Measurements from ENCODE around the gene ADAMTS19.

Gene ADAMTS19

GRCh38 chr5:129617206-129617605, 157.1 kb downstream of the ADAMTS19 start:
- no peak overlapping the region for H2BK5ac ChIP-seq (ENCODE audit: low read depth, low read length, poor library complexity)
- H3K14ac ChIP-seq (ENCODE audit: low read length) = no peak overlapping the region
- H2BK120ac ChIP-seq (ENCODE audit: insufficient read depth, low read length, poor library complexity) = no peak overlapping the region
- no peaks in the 10 kb centered on the region for H3K27me3 ChIP-seq (ENCODE audit: insufficient read depth, low read length)
- no peak for DNase-seq
- no peak overlapping the region for H2BK12ac ChIP-seq (ENCODE audit: low read length)
- no peak overlapping the region for H4K12ac ChIP-seq (ENCODE audit: low read depth, low read length)
- H3K4me2 ChIP-seq (ENCODE audit: low read length) = no peak overlapping the region
- no peaks in the 10 kb centered on the region for H3K79me2 ChIP-seq (ENCODE audit: control insufficient read depth, insufficient read depth, low read length, poor library complexity)
- no peak overlapping the region for H2AFZ ChIP-seq (ENCODE audit: insufficient read depth, low read length, poor library complexity)
- H3K4me3 ChIP-seq (ENCODE audit: low read depth, low read length) = no peak overlapping the region
- H3K36me3 ChIP-seq (ENCODE audit: control insufficient read depth in 1 of 2, insufficient read depth in 2 of 2, low read length in 2 of 2) = no peaks in the 10 kb centered on the region
- WGBS (ENCODE audit: extremely low coverage, insufficient coverage, insufficient read length) = no CpG with 5 or more reads among the region's 1 CpG
- H3K9me3 ChIP-seq (ENCODE audit: insufficient read depth, low read depth, low read length) = no peaks in the 10 kb centered on the region
- H3K4ac ChIP-seq (ENCODE audit: low read depth, low read length) = no peak overlapping the region
- H2AK5ac ChIP-seq (ENCODE audit: low read length) = no peak overlapping the region
- H4K8ac ChIP-seq (ENCODE audit: low read depth, low read length) = no peak overlapping the region
- H3K9ac ChIP-seq (ENCODE audit: low read length) = no peak overlapping the region
- H3K27ac ChIP-seq (ENCODE audit: low read depth, low read length) = no peak overlapping the region
- no peaks in the 10 kb centered on the region for H3K4me1 ChIP-seq (ENCODE audit: control insufficient read depth in 1 of 2, insufficient read depth in 2 of 2, low read length in 2 of 2)
- no peak overlapping the region for H4K91ac ChIP-seq (ENCODE audit: low read depth, low read length)
- H3K79me1 ChIP-seq (ENCODE audit: low read length) = no peaks in the 10 kb centered on the region
- H3K18ac ChIP-seq (ENCODE audit: low read length) = no peak overlapping the region
- no peak overlapping the region for H3K23ac ChIP-seq (ENCODE audit: low read length)

GRCh38 chr5:129619782-129620181, 159.7 kb downstream of the ADAMTS19 start:
- Histone ChIP-seq H2AFZ (ENCODE audit: insufficient read depth, low read length, poor library complexity) (no peak overlapping the region), H3K79me1 (ENCODE audit: low read length) (no peaks in the 10 kb centered on the region), H3K18ac (ENCODE audit: low read length) (no peak overlapping the region), H4K8ac (ENCODE audit: low read depth, low read length) (no peak overlapping the region), H3K4ac (ENCODE audit: low read depth, low read length) (no peak overlapping the region), H3K36me3 (ENCODE audit: control insufficient read depth in 1 of 2, insufficient read depth in 2 of 2, low read length in 2 of 2) (no peaks in the 10 kb centered on the region), H4K91ac (ENCODE audit: low read depth, low read length) (no peak overlapping the region), H3K79me2 (ENCODE audit: control insufficient read depth, insufficient read depth, low read length, poor library complexity) (no peaks in the 10 kb centered on the region), H4K12ac (ENCODE audit: low read depth, low read length) (no peak overlapping the region), H2BK12ac (ENCODE audit: low read length) (no peak overlapping the region), H3K9ac (ENCODE audit: low read length) (no peak overlapping the region), H2BK120ac (ENCODE audit: insufficient read depth, low read length, poor library complexity) (no peak overlapping the region), H3K9me3 (ENCODE audit: insufficient read depth, low read depth, low read length) (no peaks in the 10 kb centered on the region), H3K23ac (ENCODE audit: low read length) (no peak overlapping the region), H3K4me2 (ENCODE audit: low read length) (no peak overlapping the region), H3K4me3 (ENCODE audit: low read depth, low read length) (no peak overlapping the region), H2BK5ac (ENCODE audit: low read depth, low read length, poor library complexity) (no peak overlapping the region), H3K27ac (ENCODE audit: low read depth, low read length) (no peak overlapping the region), H3K4me1 (ENCODE audit: control insufficient read depth in 1 of 2, insufficient read depth in 2 of 2, low read length in 2 of 2) (no peaks in the 10 kb centered on the region), H3K27me3 (ENCODE audit: insufficient read depth, low read length) (no peaks in the 10 kb centered on the region), H2AK5ac (ENCODE audit: low read length) (no peak overlapping the region), H3K14ac (ENCODE audit: low read length) (no peak overlapping the region)
- no CpG with 5 or more reads among the region's 2 CpGs for WGBS (ENCODE audit: extremely low coverage, insufficient coverage, insufficient read length)
- no peak for DNase-seq

- Histone ChIP-seq H3K4me3 (ENCODE audit: low read depth, low read length) (no peak overlapping the region), H4K12ac (ENCODE audit: low read depth, low read length) (no peak overlapping the region), H3K27ac (ENCODE audit: low read depth, low read length) (no peak overlapping the region), H2AK5ac (ENCODE audit: low read length) (no peak overlapping the region), H2AFZ (ENCODE audit: insufficient read depth, low read length, poor library complexity) (no peak overlapping the region), H4K8ac (ENCODE audit: low read depth, low read length) (no peak overlapping the region), H3K9me3 (ENCODE audit: insufficient read depth, low read depth, low read length) (no peaks in the 10 kb centered on the region), H3K9ac (ENCODE audit: low read length) (no peak overlapping the region), H3K27me3 (ENCODE audit: insufficient read depth, low read length) (no peaks in the 10 kb centered on the region), H3K79me2 (ENCODE audit: control insufficient read depth, insufficient read depth, low read length, poor library complexity) (no peaks in the 10 kb centered on the region), H4K91ac (ENCODE audit: low read depth, low read length) (no peak overlapping the region), H3K23ac (ENCODE audit: low read length) (no peak overlapping the region), H3K4ac (ENCODE audit: low read depth, low read length) (no peak overlapping the region), H3K79me1 (ENCODE audit: low read length) (no peaks in the 10 kb centered on the region), H3K18ac (ENCODE audit: low read length) (no peak overlapping the region), H3K36me3 (ENCODE audit: control insufficient read depth in 1 of 2, insufficient read depth in 2 of 2, low read length in 2 of 2) (no peaks in the 10 kb centered on the region), H3K4me2 (ENCODE audit: low read length) (no peak overlapping the region), H2BK120ac (ENCODE audit: insufficient read depth, low read length, poor library complexity) (no peak overlapping the region), H3K14ac (ENCODE audit: low read length) (no peak overlapping the region), H2BK5ac (ENCODE audit: low read depth, low read length, poor library complexity) (no peak overlapping the region), H2BK12ac (ENCODE audit: low read length) (no peak overlapping the region), H3K4me1 (ENCODE audit: control insufficient read depth in 1 of 2, insufficient read depth in 2 of 2, low read length in 2 of 2) (no peaks in the 10 kb centered on the region)
- no peak for DNase-seq
- no CpG with 5 or more reads among the region's 1 CpG for WGBS (ENCODE audit: extremely low coverage, insufficient coverage, insufficient read length)
These were observed 162.4 kb downstream of the ADAMTS19 start for GRCh38 chr5:129622531-129622930.

- H3K36me3 ChIP-seq (ENCODE audit: control insufficient read depth in 1 of 2, insufficient read depth in 2 of 2, low read length in 2 of 2) = no peaks in the 10 kb centered on the region
- no peaks in the 10 kb centered on the region for H3K4me1 ChIP-seq (ENCODE audit: control insufficient read depth in 1 of 2, insufficient read depth in 2 of 2, low read length in 2 of 2)
- H3K4ac ChIP-seq (ENCODE audit: low read depth, low read length) = no peak overlapping the region
- no CpG with 5 or more reads among the region's 1 CpG for WGBS (ENCODE audit: extremely low coverage, insufficient coverage, insufficient read length)
- no peak overlapping the region for H4K8ac ChIP-seq (ENCODE audit: low read depth, low read length)
- no peaks in the 10 kb centered on the region for H3K79me1 ChIP-seq (ENCODE audit: low read length)
- H3K23ac ChIP-seq (ENCODE audit: low read length) = no peak overlapping the region
- H3K27me3 ChIP-seq (ENCODE audit: insufficient read depth, low read length) = no peaks in the 10 kb centered on the region
- no peak overlapping the region for H3K9ac ChIP-seq (ENCODE audit: low read length)
- no peak overlapping the region for H4K12ac ChIP-seq (ENCODE audit: low read depth, low read length)
- no peak overlapping the region for H3K14ac ChIP-seq (ENCODE audit: low read length)
- no peak overlapping the region for H4K91ac ChIP-seq (ENCODE audit: low read depth, low read length)
- no peak overlapping the region for H3K4me2 ChIP-seq (ENCODE audit: low read length)
- no peaks in the 10 kb centered on the region for H3K9me3 ChIP-seq (ENCODE audit: insufficient read depth, low read depth, low read length)
- no peak overlapping the region for H3K4me3 ChIP-seq (ENCODE audit: low read depth, low read length)
- no peak overlapping the region for H2AK5ac ChIP-seq (ENCODE audit: low read length)
- no peak overlapping the region for H2AFZ ChIP-seq (ENCODE audit: insufficient read depth, low read length, poor library complexity)
- DNase-seq = no peak
- H2BK5ac ChIP-seq (ENCODE audit: low read depth, low read length, poor library complexity) = no peak overlapping the region
- H3K79me2 ChIP-seq (ENCODE audit: control insufficient read depth, insufficient read depth, low read length, poor library complexity) = no peaks in the 10 kb centered on the region
- no peak overlapping the region for H3K27ac ChIP-seq (ENCODE audit: low read depth, low read length)
- no peak overlapping the region for H2BK120ac ChIP-seq (ENCODE audit: insufficient read depth, low read length, poor library complexity)
- no peak overlapping the region for H3K18ac ChIP-seq (ENCODE audit: low read length)
- H2BK12ac ChIP-seq (ENCODE audit: low read length) = no peak overlapping the region
These were observed 169.5 kb downstream of the ADAMTS19 start for GRCh38 chr5:129629575-129629974.

All from trophoblast cell (in vitro differentiated cells and primary cell).